HepG2 (cell line): ENCODE measurements around the gene MYO10. TPM values are rescaled to one million over a fixed set of nuclear protein-coding genes. Genes with fewer than 3 reads are reported as not detected.

Experiments used
- ARNT2 ChIP-seq: sonication (generic); formaldehyde crosslinking; IDR thresholded peaks from 2 replicates; pipeline ENCODE4 v1.8.0; 2022; ENCODE audit warnings: mild to moderate bottlenecking, low read depth, missing genetic modification reagents, moderate library complexity
- ATF4 ChIP-seq, 2 experiments: fragments of 450-650 bp in 1 of 2; sonication (generic) in 1 of 2; formaldehyde crosslinking; IDR thresholded peaks; 2 replicates each; pipeline versions ENCODE4 v1.5.0 to v1.8.0; 2020 to 2022; ENCODE audit warnings: mild to moderate bottlenecking in 1 of 2, missing genetic modification reagents in 1 of 2
- BATF2 ChIP-seq: sonication (generic); formaldehyde crosslinking; IDR thresholded peaks from 2 replicates; pipeline ENCODE4 v1.8.0; 2022; ENCODE audit warnings: mild to moderate bottlenecking, missing genetic modification reagents, moderate library complexity
- FOXA3 ChIP-seq: IDR thresholded peaks from 2 replicates; pipeline ENCODE4 v1.6.1; 2016; ENCODE audit warnings: missing genetic modification reagents, missing compliant biosample characterization
- FOXJ3 ChIP-seq: sonication (generic); formaldehyde crosslinking; IDR thresholded peaks from 2 replicates; pipeline ENCODE4 v1.4.0; 2020; ENCODE audit warnings: missing genetic modification reagents, mild to moderate bottlenecking, borderline replicate concordance
- FOXK2 ChIP-seq: fragments of 450-650 bp; IDR thresholded peaks from 2 replicates; pipeline ENCODE4 v1.6.1; 2016
- FOXO4 ChIP-seq: sonication (generic); formaldehyde crosslinking; conservative IDR thresholded peaks from 2 replicates; pipeline ENCODE4 v1.8.1; 2023; ENCODE audit warnings: missing genetic modification reagents
- HNRNPUL1 ChIP-seq: fragments of 200-400 bp; formaldehyde crosslinking; IDR thresholded peaks from 2 replicates; pipeline ENCODE4 v1.6.1; 2017; ENCODE audit warnings: low read depth, mild to moderate bottlenecking, low read length, moderate library complexity
- KAT2B ChIP-seq: fragments of 150-350 bp; IDR thresholded peaks from 2 replicates; pipeline ENCODE4 v1.6.1; 2014; ENCODE audit warnings: low read depth, low read length, borderline replicate concordance
- KLF9 ChIP-seq: IDR thresholded peaks from 2 replicates; pipeline ENCODE4 v1.6.1; 2016; ENCODE audit warnings: low read depth
- NR2F6 ChIP-seq, 2 experiments: IDR thresholded peaks; 2 replicates each; pipeline ENCODE4 v1.6.1; 2016; ENCODE audit warnings: antibody characterized with exemption in 1 of 2, mild to moderate bottlenecking in 1 of 2
- NRL ChIP-seq: sonication (generic); formaldehyde crosslinking; IDR thresholded peaks from 2 replicates; pipeline ENCODE4 v1.5.0; 2020; ENCODE audit warnings: missing genetic modification reagents, mild to moderate bottlenecking, moderate library complexity, borderline replicate concordance
- RBFOX2 ChIP-seq: fragments of 200-400 bp; formaldehyde crosslinking; IDR thresholded peaks from 2 replicates; pipeline ENCODE4 v1.6.1; 2017; ENCODE audit warnings: low read depth, mild to moderate bottlenecking, low read length
- TFDP2 ChIP-seq: sonication (generic); formaldehyde crosslinking; IDR thresholded peaks from 2 replicates; pipeline ENCODE4 v1.4.0; 2020; ENCODE audit warnings: missing genetic modification reagents
- ZBTB40 ChIP-seq, 2 experiments: fragments of 450-650 bp in 1 of 2; sonication (generic) in 1 of 2; formaldehyde crosslinking in 1 of 2; IDR thresholded peaks; 2 replicates each; pipeline versions ENCODE4 v1.6.1 to v1.8.0; 2016 to 2022; ENCODE audit warnings: antibody characterized with exemption in 1 of 2, mild to moderate bottlenecking in 1 of 2, missing genetic modification reagents in 1 of 2
- ZNF232 ChIP-seq: sonication (generic); formaldehyde crosslinking; IDR thresholded peaks from 2 replicates; pipeline ENCODE4 v1.4.0; 2020; ENCODE audit warnings: missing genetic modification reagents, borderline replicate concordance
- polyA plus RNA-seq, 8 experiments: library from polyadenylated mRNA; depleted of rRNA in 3 of 8; stranded (reverse) in 7 of 8; unstranded in 1 of 8; fragments of >200 nt; fragmentation: Illumina TruSeq in 4 of 8; extraction: Trizol in 4 of 8; gene quantifications; 2 replicates each; pipeline versions ENCODE4 v1.2.1 to v1.2.3, GENCODE V29; 2011 to 2016; ENCODE audit warnings: low read depth in 4 of 8, missing spikeins in 1 of 8, mixed read lengths in 1 of 8; ENCODE audit not compliant: insufficient read depth in 1 of 8
- total RNA-seq, 5 experiments: library from RNA; depleted of rRNA; stranded (reverse); fragments of >200 nt; fragmentation: Illumina TruSeq; extraction: Trizol; gene quantifications; 2 replicates each; pipeline ENCODE4 v1.2.3, GENCODE V29; 2016; ENCODE audit warnings: low read depth in 1 of 5

The MYO10 gene
- total and polyA plus RNA-seq, 2 of the 13 experiments (the other 11 are each of a cell fraction or from before 2014, with no cell fraction given) = 4.5 to 14.0 TPM

- no peak for TF ChIP-seq KAT2B
- TF ChIP-seq BATF2 (CRISPR knock-in tag) = no peak
- no peak for TF ChIP-seq NRL (CRISPR knock-in tag)
- TF ChIP-seq ATF4 (CRISPR knock-in tag; IDR thresholded peaks at IDR 0.05) = 0 out of 4 replicates have a peak, but pooled peaks of 1 of the 2 experiments have one; percentile 44
- TF ChIP-seq TFDP2 (CRISPR knock-in tag) = no peak
- no peak for TF ChIP-seq KLF9 (CRISPR knock-in tag)
- peak; percentile 74 for TF ChIP-seq FOXA3 (CRISPR knock-in tag)
- TF ChIP-seq ZBTB40 (IDR thresholded peaks at IDR 0.05) = no peak
- TF ChIP-seq ZBTB40 (CRISPR knock-in tag; IDR thresholded peaks at IDR 0.05) = no peak
- no peak for TF ChIP-seq RBFOX2
- peak; percentile 66 for TF ChIP-seq NR2F6 (IDR thresholded peaks at IDR 0.05)
- peak; percentile 73; the same call in 1 of the 2 replicates for TF ChIP-seq NR2F6 (CRISPR knock-in tag; IDR thresholded peaks at IDR 0.05)
- no peak for TF ChIP-seq HNRNPUL1
- peak; percentile 69 for TF ChIP-seq FOXJ3 (CRISPR knock-in tag)
- TF ChIP-seq ZNF232 = no peak
- TF ChIP-seq ARNT2 (CRISPR knock-in tag) = no peak
- no peak for TF ChIP-seq FOXO4
- TF ChIP-seq FOXK2 = no peak
Measured at GRCh38 chr5:16757989-16758501, 178.0 kb downstream of the MYO10 start (continued).
